NCI-H510A treated with DMSO at 0.1 percent for 48 hours (cell line): ENCODE results near the gene MLLT10.
A peak's percentile ranks its signal among the peaks of the same experiment; 100 is the strongest.

Experiments used
- DNase-seq: peaks from one replicate; lab custom pipeline; 2025; lab: John Stamatoyannopoulos, UW

MLLT10 gene

DNA sequence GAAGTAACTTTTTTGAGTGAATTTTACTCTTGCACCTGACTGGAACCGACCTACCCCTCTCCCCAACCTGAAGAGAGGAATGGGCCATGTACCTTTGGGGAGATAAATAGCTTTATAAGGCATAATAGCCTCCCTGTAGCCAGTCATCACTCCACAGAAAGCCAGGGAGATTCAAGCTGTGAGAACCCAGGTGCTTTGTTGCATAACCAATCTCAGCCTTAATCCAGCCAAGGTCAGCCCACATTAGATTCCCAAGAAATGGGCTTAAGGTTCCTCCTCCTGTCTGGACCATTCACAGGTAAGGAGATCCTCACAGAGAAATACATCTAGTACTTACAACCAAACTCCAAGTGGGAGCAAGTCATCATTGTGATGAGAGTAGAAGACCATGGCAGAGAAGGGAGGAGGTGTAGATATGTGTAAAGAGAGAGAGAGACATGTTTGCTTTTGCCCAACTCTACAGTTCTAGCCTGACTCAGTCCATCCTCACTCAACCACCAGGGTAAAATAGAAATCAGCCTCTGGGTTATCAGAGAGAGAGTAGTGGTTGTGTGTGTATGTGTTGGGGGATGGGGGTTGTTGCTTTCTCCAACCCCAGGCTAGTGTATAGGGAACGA is 32.2 kb upstream of the MLLT10 start:
- DNase-seq, result no peak

GRCh38 chr10:21502348-21502740 is 31.7 kb upstream of the MLLT10 start:
- no peak for DNase-seq

- no peak for DNase-seq
Observed at GRCh38 chr10:21503542-21503941, 30.5 kb upstream of the MLLT10 start.

- DNase-seq, result no peak
Observed at GRCh38 chr10:21505711-21506278, 28.2 kb upstream of the MLLT10 start.

GRCh38 chr10:21506351-21506750 is 27.7 kb upstream of the MLLT10 start:
- DNase-seq, result no peak

DNA sequence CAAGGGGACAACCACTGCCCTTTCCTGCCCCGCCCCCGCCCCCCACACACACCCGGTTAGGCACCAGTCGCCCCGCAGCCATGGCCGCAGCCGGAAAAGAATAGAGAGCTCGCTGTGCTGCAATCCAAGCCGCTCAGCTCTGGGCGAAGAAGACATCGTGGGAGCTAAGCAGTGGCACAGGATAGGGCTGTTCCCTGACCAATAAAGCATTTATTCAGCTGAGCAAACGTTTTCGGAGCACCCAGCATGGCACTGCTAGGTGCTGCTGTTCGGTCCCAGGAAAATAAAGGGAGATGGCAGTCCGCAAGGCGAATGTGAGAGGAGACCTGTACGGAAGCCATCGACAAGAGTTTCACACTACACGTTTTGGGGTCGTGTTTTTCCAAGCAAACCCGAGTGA is 26.9 kb upstream of the MLLT10 start:
- no peak for DNase-seq

DNA sequence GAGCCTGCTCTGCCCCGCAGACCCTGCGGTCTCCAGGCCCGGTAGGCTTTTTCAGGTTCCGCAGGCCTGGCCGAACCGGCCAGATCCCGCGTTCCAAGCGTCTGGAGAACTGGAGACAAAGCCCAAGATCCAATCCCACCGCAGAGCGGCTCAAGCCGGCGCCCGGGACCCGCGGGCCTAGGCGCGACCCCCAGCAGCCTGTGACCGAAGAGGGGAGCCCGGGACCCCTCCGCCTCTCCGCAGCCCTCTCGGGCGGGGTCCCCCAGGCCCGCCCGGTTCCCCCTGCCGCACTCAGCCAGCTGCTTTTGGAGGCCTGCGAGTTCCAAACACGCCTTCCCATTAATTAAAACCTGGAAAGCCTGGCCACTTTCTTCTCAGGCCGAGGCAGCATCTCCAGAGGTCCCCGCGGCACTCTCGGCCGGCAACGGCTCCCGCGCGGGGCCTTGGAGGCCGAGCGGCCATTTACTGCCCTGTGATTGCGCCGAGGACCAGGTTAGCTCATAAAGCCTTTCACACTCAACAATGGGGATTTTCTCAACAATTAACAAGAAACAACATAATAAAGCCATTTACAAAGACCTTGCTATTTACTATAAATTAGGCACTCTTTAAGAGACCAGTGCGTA is 25.2 kb upstream of the MLLT10 start:
- no peak for DNase-seq

DNA sequence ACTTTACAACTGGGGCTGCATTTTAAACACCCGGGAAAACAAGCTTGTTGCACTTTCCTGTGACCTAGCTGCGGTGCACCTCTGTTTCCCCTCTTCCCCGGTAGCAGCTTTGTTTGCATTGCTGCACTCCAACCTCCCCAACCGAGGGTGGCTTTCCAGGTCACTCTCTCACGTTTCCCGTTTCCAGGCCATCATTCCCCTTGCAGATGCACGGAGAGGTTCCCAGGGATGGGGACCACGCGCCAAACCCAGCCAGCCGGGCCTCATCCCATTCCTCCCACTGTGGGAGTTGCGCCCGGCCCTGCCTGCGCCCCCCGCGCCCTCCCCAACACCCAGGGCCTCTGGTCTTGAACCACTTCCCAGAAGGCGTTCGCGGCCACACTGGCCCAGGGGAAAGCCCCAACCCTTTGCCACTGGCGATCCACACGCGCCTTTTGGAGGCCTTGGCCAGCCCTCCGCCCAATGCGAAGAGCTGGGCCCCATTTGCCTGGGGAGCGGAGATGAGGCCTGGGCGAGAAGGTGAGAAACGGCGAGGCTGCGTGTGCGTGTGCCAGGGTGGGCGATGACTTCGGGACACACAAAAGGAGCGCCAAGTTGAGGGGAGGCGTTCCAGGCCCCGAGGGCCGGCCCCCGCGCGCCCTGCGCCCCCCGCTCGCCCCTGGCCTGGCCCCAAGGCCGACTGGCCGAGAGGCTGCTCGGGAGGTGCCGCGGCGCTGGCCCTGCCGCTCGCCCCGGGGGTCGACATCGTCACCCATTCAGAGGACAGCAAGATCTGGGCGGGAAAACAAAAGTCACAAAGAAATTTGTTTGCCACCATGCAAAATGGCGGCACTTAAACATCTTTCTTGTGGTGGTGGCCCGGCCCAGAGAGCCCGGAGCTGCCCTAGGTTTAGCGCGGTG is 24.4 kb upstream of the MLLT10 start:
- no peak for DNase-seq

DNA sequence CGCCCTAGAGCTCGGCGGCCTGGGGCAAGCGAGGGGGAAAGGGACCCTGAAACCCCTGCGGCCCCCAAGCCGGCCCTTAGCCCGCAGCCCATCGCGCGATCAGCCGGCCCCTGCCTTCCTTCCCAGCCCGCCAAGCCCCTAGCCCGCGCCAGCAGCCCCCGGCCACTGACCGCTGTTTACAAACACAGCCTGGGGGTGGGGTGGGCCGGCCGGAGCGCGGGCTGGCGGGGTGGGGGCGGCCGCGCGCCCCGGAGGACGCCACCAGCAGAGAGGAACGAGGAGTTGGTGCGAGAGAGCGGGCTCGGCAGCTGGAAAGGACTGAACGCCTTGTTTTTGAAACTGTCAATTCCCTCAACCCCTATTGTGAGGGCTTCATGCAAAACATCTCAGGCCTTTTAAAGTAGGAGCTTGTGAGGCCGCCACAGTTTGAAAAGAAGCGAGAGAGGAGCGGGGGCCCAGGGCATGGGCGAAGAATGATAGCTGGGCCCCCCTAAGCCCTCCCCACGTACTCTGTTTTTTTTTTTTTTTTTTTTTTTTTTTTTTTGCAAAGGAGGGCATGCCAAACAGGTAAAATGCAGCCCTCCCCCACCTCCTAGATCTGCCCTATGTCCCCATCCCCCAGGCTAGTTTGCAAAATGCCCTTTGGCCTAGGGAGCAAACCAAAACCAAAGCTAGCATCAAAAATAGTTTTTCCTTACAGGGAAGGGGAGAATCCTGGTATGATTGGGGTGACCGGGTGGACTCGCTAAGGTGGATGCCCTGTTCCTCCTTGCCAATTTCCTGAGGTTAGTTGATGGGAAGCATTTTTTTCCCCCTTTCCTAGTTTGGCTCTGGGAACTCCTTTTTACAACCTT is 23.6 kb upstream of the MLLT10 start:
- DNase-seq, result no peak

GRCh38 chr10:21511095-21511570 is 22.9 kb upstream of the MLLT10 start:
- no peak for DNase-seq

DNA sequence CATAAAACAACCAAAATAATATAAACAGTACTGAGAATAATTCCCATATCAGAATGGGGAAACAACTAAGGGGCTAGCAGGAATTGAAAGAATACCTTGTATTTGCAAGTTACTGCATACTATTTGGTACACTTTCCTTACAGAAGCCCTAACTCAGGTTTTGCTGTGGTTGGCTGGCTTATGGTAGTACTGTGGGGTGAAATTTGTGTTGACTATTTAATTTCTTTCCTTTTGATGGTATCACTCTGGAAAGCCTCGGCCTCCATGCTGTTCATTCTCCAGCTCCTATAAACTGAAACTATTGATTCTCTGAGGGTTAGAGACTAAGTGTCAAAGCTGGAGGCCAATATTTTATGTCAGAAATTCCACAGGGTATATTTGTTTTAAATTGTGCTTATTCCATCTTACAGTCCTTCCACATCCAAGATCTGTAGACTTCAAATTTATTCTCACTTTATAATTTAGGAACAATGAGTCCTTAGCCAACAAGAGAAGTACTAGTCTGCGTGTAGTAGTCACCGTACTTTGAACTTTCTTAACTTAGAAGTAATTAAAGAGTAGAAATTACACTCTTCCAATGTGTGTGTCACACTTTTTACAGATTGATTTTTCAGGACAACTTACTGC is 22.0 kb upstream of the MLLT10 start:
- DNase-seq, result no peak

DNA sequence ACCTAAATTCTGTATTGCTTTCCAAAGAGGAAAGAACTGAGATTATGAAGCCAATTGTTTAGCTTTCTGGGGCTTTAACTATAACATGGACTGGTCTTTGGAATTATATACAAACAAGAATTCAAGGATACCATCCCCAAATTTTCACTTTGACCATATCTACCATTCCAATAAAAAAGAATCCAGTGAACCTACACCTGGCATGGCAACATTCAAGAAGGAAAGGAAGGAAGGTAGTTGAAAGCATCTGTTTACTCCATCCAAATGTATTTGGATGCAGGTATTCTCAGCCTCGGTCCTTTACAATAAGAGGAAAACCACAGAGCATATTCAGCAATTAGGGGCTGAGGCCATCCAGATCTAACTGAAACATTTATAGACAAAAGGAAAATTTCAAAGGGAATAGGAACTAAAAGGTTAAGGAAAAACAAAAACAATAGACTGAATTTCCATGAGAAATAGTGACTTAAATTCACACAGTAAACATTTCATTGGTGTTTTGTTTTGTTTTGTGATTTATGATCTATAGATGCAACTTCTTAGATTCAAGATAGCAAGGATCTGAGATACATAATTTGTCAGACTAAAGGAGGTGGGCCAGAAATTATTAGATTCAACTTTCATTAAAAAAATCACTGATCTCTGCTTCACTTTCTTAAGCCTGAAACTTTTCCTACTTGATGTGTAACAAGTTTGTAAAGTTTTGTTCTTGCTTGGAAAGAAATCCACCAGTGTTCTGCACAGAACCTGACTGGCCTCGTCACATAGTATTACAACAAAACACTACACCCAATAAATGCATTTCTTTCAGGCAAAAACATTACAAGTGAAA is 21.2 kb upstream of the MLLT10 start:
- DNase-seq, result no peak

- no peak for DNase-seq
Observed at GRCh38 chr10:21513405-21513788, 20.6 kb upstream of the MLLT10 start.

GRCh38 chr10:21514129-21514817 is 19.8 kb upstream of the MLLT10 start:
- no peak for DNase-seq

GRCh38 chr10:21514818-21515351 is 19.1 kb upstream of the MLLT10 start:
- no peak for DNase-seq

- no peak for DNase-seq
Observed at GRCh38 chr10:21515361-21516241, 18.4 kb upstream of the MLLT10 start.

- peak; percentile 15 for DNase-seq
Observed at GRCh38 chr10:21516242-21517131, 17.5 kb upstream of the MLLT10 start.
